ENCODE results near the gene AGPAT3. TPM values are rescaled to one million over a fixed set of nuclear protein-coding genes. Genes with fewer than 3 reads are reported as not detected.

The AGPAT3 gene
- total RNA-seq, 1 donor from 2014 or later = 63.2 TPM

DNA sequence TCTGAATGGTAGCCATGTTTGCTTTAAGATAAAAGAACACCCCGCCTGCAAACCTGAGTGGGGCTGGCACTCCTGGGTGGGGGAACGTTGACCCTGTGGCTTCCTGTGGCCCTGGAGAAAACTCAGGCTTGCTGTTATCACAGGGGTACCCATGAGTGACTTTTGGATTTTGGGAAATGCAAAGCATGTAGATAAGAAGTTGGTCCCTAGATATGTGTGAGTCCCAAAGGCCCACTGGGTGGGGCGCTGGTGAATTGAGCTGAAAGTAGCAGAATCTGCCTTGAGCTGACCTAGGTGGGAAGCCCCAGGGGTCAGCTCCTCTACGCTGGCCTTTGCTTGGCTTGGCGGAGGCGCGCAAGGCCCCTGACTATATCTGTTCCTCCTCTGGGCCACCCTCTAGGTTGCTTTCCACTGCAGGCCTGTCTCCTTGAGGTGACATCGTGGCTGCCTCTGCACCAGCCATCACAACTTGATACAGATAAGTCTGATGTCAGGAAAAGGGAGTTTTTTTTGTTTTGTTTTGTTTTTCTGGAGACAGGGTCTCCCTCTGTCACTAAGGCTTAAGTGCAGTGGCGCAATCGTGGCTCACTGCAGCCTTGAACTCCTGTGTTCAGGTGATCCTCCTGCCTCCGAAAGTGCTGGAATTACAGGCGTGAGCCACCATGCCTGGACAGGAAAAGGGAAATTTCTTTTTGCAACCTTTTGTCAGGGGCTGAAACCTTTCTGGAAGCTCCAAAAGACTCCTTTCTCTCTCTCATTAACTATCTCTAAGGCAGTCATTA lies 72.2 kb downstream of the AGPAT3 start:
- peaks cover 2% of the 10 kb centered on the region for H3K36me3 Mint-ChIP-seq (ENCODE audit: unreplicated experiment)
- TF ChIP-seq CTCF (IDR thresholded peaks at IDR 0.05) = no peak
- no peak overlapping the region for H3K27ac Mint-ChIP-seq (ENCODE audit: unreplicated experiment)
- H3K27me3 Mint-ChIP-seq (ENCODE audit: unreplicated experiment) = no peaks in the 10 kb centered on the region
- no peak overlapping the region for H3K4me3 Mint-ChIP-seq (ENCODE audit: unreplicated experiment)
- no peaks in the 10 kb centered on the region for H3K9me3 Mint-ChIP-seq (ENCODE audit: unreplicated experiment)
- no peak for DNase-seq (ENCODE audit: extremely low spot score, unreplicated experiment)
- peaks cover 8% of the 10 kb centered on the region for H3K4me1 Mint-ChIP-seq (ENCODE audit: unreplicated experiment)

GRCh38 chr21:43937891-43938309 lies 72.9 kb downstream of the AGPAT3 start:
- no peak for DNase-seq (ENCODE audit: extremely low spot score, unreplicated experiment)
- TF ChIP-seq CTCF (IDR thresholded peaks at IDR 0.05) = no peak
- Mint-ChIP-seq H3K27ac (ENCODE audit: unreplicated experiment) (no peak overlapping the region), H3K36me3 (ENCODE audit: unreplicated experiment) (peaks cover 2% of the 10 kb centered on the region), H3K27me3 (ENCODE audit: unreplicated experiment) (no peaks in the 10 kb centered on the region), H3K4me3 (ENCODE audit: unreplicated experiment) (no peak overlapping the region), H3K4me1 (ENCODE audit: unreplicated experiment) (peaks cover 8% of the 10 kb centered on the region), H3K9me3 (ENCODE audit: unreplicated experiment) (no peaks in the 10 kb centered on the region)

DNA sequence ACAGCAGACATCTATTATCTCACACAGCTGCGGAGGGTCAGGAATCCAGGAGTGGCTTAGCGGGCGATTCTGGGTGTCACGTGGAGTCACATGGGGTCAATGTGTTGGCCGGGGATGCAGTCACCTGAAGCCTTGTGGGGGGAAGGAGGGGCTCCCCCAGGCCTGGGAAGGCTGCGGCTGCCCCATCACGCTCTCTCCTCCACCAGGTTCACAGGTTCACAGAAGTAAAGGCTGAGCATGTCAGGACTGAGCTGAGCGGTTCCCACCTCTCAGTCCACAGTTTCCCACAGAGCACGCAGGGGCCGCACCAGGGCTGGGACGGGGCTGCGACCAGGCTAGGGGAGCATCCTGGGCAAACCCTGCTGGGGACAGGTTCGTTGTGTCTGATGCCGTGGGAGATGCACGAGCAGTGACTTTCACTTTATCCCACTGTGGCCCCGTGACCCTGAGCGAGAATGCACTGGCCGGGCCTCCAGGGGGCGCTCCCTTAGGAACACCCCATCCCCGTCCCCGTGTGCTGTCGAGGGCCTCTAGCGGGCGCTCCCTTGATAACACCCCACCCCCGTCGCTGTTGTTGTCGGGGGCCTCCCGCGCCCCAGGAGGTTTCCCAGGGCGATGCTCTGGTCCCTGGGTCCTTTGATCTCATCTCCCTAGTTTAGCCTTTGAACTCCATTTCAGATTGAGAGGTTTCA lies 73.9 kb downstream of the AGPAT3 start:
- Mint-ChIP-seq H3K4me3 (ENCODE audit: unreplicated experiment) (no peak overlapping the region), H3K4me1 (ENCODE audit: unreplicated experiment) (peaks cover 8% of the 10 kb centered on the region), H3K27ac (ENCODE audit: unreplicated experiment) (no peak overlapping the region), H3K9me3 (ENCODE audit: unreplicated experiment) (no peaks in the 10 kb centered on the region), H3K36me3 (ENCODE audit: unreplicated experiment) (peaks cover 2% of the 10 kb centered on the region), H3K27me3 (ENCODE audit: unreplicated experiment) (no peaks in the 10 kb centered on the region)
- no peak for DNase-seq (ENCODE audit: extremely low spot score, unreplicated experiment)
- peak; percentile 89 for TF ChIP-seq CTCF (IDR thresholded peaks at IDR 0.05)

- Mint-ChIP-seq H3K4me1 (ENCODE audit: unreplicated experiment) (peaks cover 8% of the 10 kb centered on the region), H3K27me3 (ENCODE audit: unreplicated experiment) (no peaks in the 10 kb centered on the region), H3K4me3 (ENCODE audit: unreplicated experiment) (no peak overlapping the region), H3K9me3 (ENCODE audit: unreplicated experiment) (no peaks in the 10 kb centered on the region), H3K36me3 (ENCODE audit: unreplicated experiment) (peaks cover 2% of the 10 kb centered on the region), H3K27ac (ENCODE audit: unreplicated experiment) (no peak overlapping the region)
- TF ChIP-seq CTCF (IDR thresholded peaks at IDR 0.05) = peak; percentile 2
- no peak for DNase-seq (ENCODE audit: extremely low spot score, unreplicated experiment)
Observed at GRCh38 chr21:43939443-43940328, 74.7 kb downstream of the AGPAT3 start.

Measured in osteocyte (in vitro differentiated cells).